GM12878 (cell line): ENCODE results near the gene ARSJ. TPM values are rescaled to one million over a fixed set of nuclear protein-coding genes. Genes with fewer than 3 reads are reported as not detected.

Source experiments
- ATAC-seq: fragments of 200-7000 bp; cut with Tn5 transposase; 3 replicates; pipeline ENCODE4 v1.9.1; 2020; ENCODE audit warnings: mild to moderate bottlenecking, moderate library complexity
- BruUV-seq: library from RNA; stranded (reverse); fragments of 400-500 nt; replicated peaks from 2 replicates; lab custom pipeline; 2021; lab: Mats Ljungman, UMichigan
- CTCF ChIA-PET: fragments of 300-600 bp; sonication (Branson Sonifier 250); formaldehyde crosslinking; extraction: SDS; loops from one replicate; lab custom pipeline; 2021; ENCODE audit warnings: inconsistent platforms; lab: Yijun Ruan, JAX
- POLR2A ChIA-PET: fragments of 350-600 bp; formaldehyde crosslinking; extraction: SDS; loops from one replicate; lab custom pipeline; 2021; ENCODE audit warnings: inconsistent platforms; lab: Charles Lee
- RAD21 ChIA-PET: fragments of 300-600 bp; sonication (Branson Sonifier 250); formaldehyde crosslinking; loops from one replicate; lab custom pipeline; 2023; ENCODE audit warnings: antibody characterized with exemption; ENCODE audit not compliant: unreplicated experiment; lab: Charles Lee
- SMC1A ChIA-PET: fragments of 300-600 bp; sonication (Branson Sonifier 250); formaldehyde crosslinking; loops from one replicate; lab custom pipeline; 2023; ENCODE audit not compliant: unreplicated experiment, uncharacterized antibody; lab: Charles Lee
- DNase-seq: peaks from one replicate; pipeline ENCODE4 v3.0.0-alpha.2; 2011; ENCODE audit warnings: low read depth, low spot score
- FAIRE-seq: peaks from 3 replicates; lab custom pipeline; 2011; peaks lifted over from hg19 to GRCh38; lab: Jason Lieb, UNC
- H2AFZ ChIP-seq: 2 replicates; pipeline ENCODE4 v1.6.0; 2011; ENCODE audit warnings: low read depth, low read length, control low read depth; ENCODE audit not compliant: control insufficient read depth
- H3K27ac ChIP-seq: 2 replicates; pipeline ENCODE4 v1.5.1; 2011; ENCODE audit warnings: control low read depth; ENCODE audit not compliant: control insufficient read depth, insufficient read depth
- H3K27me3 ChIP-seq, 2 experiments: replicated peaks in 1 of 2; 2 replicates each; pipeline versions ENCODE4 v1.6.0 to v1.6.1; 2011; ENCODE audit warnings: low read length in 1 of 2; ENCODE audit not compliant: control insufficient read depth in 2 of 2, insufficient read depth in 2 of 2
- H3K36me3 ChIP-seq, 2 experiments: 2 replicates each; pipeline ENCODE4 v1.5.1; 2011; ENCODE audit warnings: low read length in 1 of 2; ENCODE audit not compliant: control insufficient read depth in 2 of 2, insufficient read depth in 2 of 2
- H3K4me1 ChIP-seq: 2 replicates; pipeline ENCODE4 v1.6.1; 2011; ENCODE audit warnings: mild to moderate bottlenecking, low read length, moderate library complexity, mixed read lengths; ENCODE audit not compliant: control insufficient read depth, insufficient read depth
- H3K4me2 ChIP-seq: 2 replicates; pipeline ENCODE4 v1.6.0; 2011; ENCODE audit warnings: control low read depth; ENCODE audit not compliant: control insufficient read depth, insufficient read depth
- H3K4me3 ChIP-seq: fragments of 200-600 bp; sonication (generic); 2 replicates; pipeline ENCODE4 v1.5.1; 2016
- H3K79me2 ChIP-seq: 2 replicates; pipeline ENCODE4 v1.6.0; 2011; ENCODE audit warnings: low read length; ENCODE audit not compliant: control insufficient read depth, insufficient read depth
- H3K9ac ChIP-seq: 2 replicates; pipeline ENCODE4 v1.8.0; 2011; ENCODE audit warnings: low read length, control low read depth, mixed read lengths; ENCODE audit not compliant: control insufficient read depth, insufficient read depth
- H3K9me3 ChIP-seq: replicated peaks from 3 replicates; pipeline ENCODE4 v1.5.1; 2011; ENCODE audit warnings: mild to moderate bottlenecking, low read length; ENCODE audit not compliant: control insufficient read depth, insufficient read depth
- H4K20me1 ChIP-seq: 2 replicates; pipeline ENCODE4 v1.6.0; 2011; ENCODE audit not compliant: control insufficient read depth, insufficient read depth
- ETV6 ChIP-seq, 2 experiments: fragments of 450-650 bp in 1 of 2; IDR thresholded peaks in 1 of 2; conservative IDR thresholded peaks in 1 of 2; 2 replicates each; pipeline ENCODE4 v1.6.1; 2014; ENCODE audit warnings: antibody characterized with exemption in 1 of 2, borderline replicate concordance in 1 of 2, low read depth in 1 of 2, mild to moderate bottlenecking in 1 of 2, moderate library complexity in 1 of 2
- LARP7 ChIP-seq: fragments of 450-650 bp; IDR thresholded peaks from 2 replicates; pipeline ENCODE4 v1.6.1; 2017; ENCODE audit warnings: mild to moderate bottlenecking
- NR2C1 ChIP-seq: fragments of 450-650 bp; IDR thresholded peaks from 2 replicates; pipeline ENCODE4 v1.6.1; 2017; ENCODE audit warnings: antibody characterized with exemption, mild to moderate bottlenecking, moderate library complexity
- POLR2AphosphoS2 ChIP-seq: IDR thresholded peaks from 2 replicates; pipeline ENCODE4 v1.6.1; 2011; ENCODE audit warnings: low read depth, mild to moderate bottlenecking, low read length, improper control_type of control experiment, moderate library complexity
- WGBS: methylation state at CpG from one replicate; pipeline ENCODE4 v1.1.6; 2016; ENCODE audit warnings: low lambda C conversion rate; ENCODE audit not compliant: insufficient replicate concordance, insufficient coverage; ENCODE audit errors: missing lambda C conversion rate; 5-methylcytosine and 5-hydroxymethylcytosine counted together
- in situ Hi-C: fragments of 300-500 bp; cut with MboI; formaldehyde crosslinking; loops from 9 replicates; pipeline ENCODE4 v1.14.3; 2018; ENCODE audit warnings: mixed read lengths
- intact Hi-C: fragments of 100-400 bp; cut with micrococcal nuclease; formaldehyde crosslinking; loops from one replicate; pipeline ENCODE4 v1.14.2; 2022; ENCODE audit not compliant: unreplicated experiment
- polyA plus RNA-seq, 11 experiments: library from polyadenylated mRNA; depleted of rRNA in 4 of 11; unstranded in 6 of 11; stranded (reverse) in 5 of 11; fragments of >200 nt; fragmentation: Nextera tagmentation in 4 of 11; fragmentation: Illumina TruSeq in 1 of 11; extraction: Ambion mirVana in 4 of 11; extraction: Trizol in 1 of 11; gene quantifications; 1 replicate in 1 of 11; 2 replicates in 10 of 11; pipeline versions ENCODE4 v1.2.1 to v1.2.3, GENCODE V29; 2011 to 2016; ENCODE audit warnings: inconsistent platforms in 2 of 11, missing spikeins in 2 of 11, low read depth in 1 of 11
- total RNA-seq, 4 experiments: library from RNA; depleted of rRNA in 3 of 4; stranded (reverse); fragments of >200 nt in 3 of 4; fragmentation: Illumina TruSeq in 1 of 4; extraction: Trizol in 1 of 4; gene quantifications; 2 replicates each; pipeline versions ENCODE4 v1.2.1 to v1.2.3, GENCODE V29; 2013 to 2021
- TF ChIP-seq, protein P1 (sequence below): fragments of 450-650 bp; formaldehyde crosslinking; IDR thresholded peaks from 2 replicates; pipeline ENCODE4 v1.4.0; 2020; ENCODE audit warnings: mild to moderate bottlenecking, moderate library complexity
- TF ChIP-seq, protein P2 (sequence below): IDR thresholded peaks from 2 replicates; pipeline ENCODE4 v1.6.1; 2012; ENCODE audit warnings: low read depth, low read length, improper control_type of control experiment
- TF ChIP-seq, protein P3 (sequence below): fragments of 450-650 bp; IDR thresholded peaks from 2 replicates; pipeline ENCODE4 v1.6.1; 2017; ENCODE audit warnings: mild to moderate bottlenecking, moderate library complexity

Gene ARSJ
- total and polyA plus RNA-seq, 10 of the 15 experiments (the other 5 are each of a cell fraction or from before 2014, with no cell fraction given): under 0.01 to 0.19 (median 0.04) TPM; not detected in 5

DNA sequence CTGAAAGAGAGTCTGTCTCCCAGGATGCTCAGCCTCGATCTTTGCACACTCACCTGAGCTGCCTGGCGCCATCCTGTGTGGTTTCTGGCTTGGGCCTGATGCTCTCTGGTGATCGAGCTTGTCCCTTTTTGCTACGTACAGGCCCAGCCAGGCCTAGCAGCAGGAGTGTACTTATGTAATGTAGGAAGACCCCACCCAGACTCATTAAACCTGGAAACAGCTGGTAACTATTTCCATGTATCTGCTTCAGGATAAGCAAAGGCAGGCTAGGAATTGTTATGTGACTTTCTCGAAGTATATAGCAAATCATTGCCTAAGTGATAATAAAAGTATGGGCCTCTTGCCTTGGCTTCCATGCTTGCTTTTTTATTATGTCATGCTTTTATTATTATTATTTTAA is 18.6 kb upstream of the ARSJ start (continued):
- TF ChIP-seq, protein P1, sequence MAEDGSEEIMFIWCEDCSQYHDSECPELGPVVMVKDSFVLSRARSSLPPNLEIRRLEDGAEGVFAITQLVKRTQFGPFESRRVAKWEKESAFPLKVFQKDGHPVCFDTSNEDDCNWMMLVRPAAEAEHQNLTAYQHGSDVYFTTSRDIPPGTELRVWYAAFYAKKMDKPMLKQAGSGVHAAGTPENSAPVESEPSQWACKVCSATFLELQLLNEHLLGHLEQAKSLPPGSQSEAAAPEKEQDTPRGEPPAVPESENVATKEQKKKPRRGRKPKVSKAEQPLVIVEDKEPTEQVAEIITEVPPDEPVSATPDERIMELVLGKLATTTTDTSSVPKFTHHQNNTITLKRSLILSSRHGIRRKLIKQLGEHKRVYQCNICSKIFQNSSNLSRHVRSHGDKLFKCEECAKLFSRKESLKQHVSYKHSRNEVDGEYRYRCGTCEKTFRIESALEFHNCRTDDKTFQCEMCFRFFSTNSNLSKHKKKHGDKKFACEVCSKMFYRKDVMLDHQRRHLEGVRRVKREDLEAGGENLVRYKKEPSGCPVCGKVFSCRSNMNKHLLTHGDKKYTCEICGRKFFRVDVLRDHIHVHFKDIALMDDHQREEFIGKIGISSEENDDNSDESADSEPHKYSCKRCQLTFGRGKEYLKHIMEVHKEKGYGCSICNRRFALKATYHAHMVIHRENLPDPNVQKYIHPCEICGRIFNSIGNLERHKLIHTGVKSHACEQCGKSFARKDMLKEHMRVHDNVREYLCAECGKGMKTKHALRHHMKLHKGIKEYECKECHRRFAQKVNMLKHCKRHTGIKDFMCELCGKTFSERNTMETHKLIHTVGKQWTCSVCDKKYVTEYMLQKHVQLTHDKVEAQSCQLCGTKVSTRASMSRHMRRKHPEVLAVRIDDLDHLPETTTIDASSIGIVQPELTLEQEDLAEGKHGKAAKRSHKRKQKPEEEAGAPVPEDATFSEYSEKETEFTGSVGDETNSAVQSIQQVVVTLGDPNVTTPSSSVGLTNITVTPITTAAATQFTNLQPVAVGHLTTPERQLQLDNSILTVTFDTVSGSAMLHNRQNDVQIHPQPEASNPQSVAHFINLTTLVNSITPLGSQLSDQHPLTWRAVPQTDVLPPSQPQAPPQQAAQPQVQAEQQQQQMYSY (CRISPR knock-in tag): no peak
- TF ChIP-seq ETV6 (conservative IDR thresholded peaks at IDR 0.05 in 1 of 2, IDR thresholded peaks at IDR 0.05 in 1 of 2; ENCODE audit: borderline replicate concordance in 1 of 2, low read depth in 1 of 2): no peak
- no peak for TF ChIP-seq LARP7

GRCh38 chr4:113997206-113997605 is 17.8 kb upstream of the ARSJ start:
- no peak overlapping the region for H3K9ac ChIP-seq
- no peak overlapping the region for H3K4me3 ChIP-seq
- SMC1A ChIA-PET: interaction anchor here (2.0 kb wide), 1 partner anchor 25 kb away, joined by 6 read pairs; no protein-coding TSS in a partner anchor
- H3K36me3 ChIP-seq: no peaks in the 10 kb centered on the region
- no peak overlapping the region for H2AFZ ChIP-seq
- no peaks in the 10 kb centered on the region for H3K27me3 ChIP-seq
- BruUV-seq: no TSS peak
- RAD21 ChIA-PET: no interaction called here
- POLR2A ChIA-PET: no interaction called here
- H3K79me2 ChIP-seq: no peaks in the 10 kb centered on the region
- in situ Hi-C loops (no loop called here), intact Hi-C loops (no loop called here)
- no peaks in the 10 kb centered on the region for H3K4me1 ChIP-seq
- CTCF ChIA-PET: no interaction called here
- ATAC-seq (no peak), DNase-seq (no peak), FAIRE-seq (no peak)
- no peaks in the 10 kb centered on the region for H4K20me1 ChIP-seq
- H3K9me3 ChIP-seq: no peaks in the 10 kb centered on the region
- H3K27ac ChIP-seq: no peak overlapping the region
- 0% methylated on average over 1 of the region's 1 CpG for WGBS
- H3K4me2 ChIP-seq: no peak overlapping the region
- no peak for TF ChIP-seq POLR2AphosphoS2
- TF ChIP-seq, protein P1 (CRISPR knock-in tag): no peak
- TF ChIP-seq, protein P2, sequence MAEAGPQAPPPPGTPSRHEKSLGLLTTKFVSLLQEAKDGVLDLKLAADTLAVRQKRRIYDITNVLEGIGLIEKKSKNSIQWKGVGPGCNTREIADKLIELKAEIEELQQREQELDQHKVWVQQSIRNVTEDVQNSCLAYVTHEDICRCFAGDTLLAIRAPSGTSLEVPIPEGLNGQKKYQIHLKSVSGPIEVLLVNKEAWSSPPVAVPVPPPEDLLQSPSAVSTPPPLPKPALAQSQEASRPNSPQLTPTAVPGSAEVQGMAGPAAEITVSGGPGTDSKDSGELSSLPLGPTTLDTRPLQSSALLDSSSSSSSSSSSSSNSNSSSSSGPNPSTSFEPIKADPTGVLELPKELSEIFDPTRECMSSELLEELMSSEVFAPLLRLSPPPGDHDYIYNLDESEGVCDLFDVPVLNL: no peak
- TF ChIP-seq, protein P3, sequence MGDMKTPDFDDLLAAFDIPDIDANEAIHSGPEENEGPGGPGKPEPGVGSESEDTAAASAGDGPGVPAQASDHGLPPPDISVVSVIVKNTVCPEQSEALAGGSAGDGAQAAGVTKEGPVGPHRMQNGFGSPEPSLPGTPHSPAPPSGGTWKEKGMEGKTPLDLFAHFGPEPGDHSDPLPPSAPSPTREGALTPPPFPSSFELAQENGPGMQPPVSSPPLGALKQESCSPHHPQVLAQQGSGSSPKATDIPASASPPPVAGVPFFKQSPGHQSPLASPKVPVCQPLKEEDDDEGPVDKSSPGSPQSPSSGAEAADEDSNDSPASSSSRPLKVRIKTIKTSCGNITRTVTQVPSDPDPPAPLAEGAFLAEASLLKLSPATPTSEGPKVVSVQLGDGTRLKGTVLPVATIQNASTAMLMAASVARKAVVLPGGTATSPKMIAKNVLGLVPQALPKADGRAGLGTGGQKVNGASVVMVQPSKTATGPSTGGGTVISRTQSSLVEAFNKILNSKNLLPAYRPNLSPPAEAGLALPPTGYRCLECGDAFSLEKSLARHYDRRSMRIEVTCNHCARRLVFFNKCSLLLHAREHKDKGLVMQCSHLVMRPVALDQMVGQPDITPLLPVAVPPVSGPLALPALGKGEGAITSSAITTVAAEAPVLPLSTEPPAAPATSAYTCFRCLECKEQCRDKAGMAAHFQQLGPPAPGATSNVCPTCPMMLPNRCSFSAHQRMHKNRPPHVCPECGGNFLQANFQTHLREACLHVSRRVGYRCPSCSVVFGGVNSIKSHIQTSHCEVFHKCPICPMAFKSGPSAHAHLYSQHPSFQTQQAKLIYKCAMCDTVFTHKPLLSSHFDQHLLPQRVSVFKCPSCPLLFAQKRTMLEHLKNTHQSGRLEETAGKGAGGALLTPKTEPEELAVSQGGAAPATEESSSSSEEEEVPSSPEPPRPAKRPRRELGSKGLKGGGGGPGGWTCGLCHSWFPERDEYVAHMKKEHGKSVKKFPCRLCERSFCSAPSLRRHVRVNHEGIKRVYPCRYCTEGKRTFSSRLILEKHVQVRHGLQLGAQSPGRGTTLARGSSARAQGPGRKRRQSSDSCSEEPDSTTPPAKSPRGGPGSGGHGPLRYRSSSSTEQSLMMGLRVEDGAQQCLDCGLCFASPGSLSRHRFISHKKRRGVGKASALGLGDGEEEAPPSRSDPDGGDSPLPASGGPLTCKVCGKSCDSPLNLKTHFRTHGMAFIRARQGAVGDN: no peak
- TF ChIP-seq NR2C1: no peak
